HEK293T (cell line): ENCODE measurements around the gene MMP14.

Source experiments
- CTCF ChIA-PET: fragments of 350-600 bp; formaldehyde crosslinking; extraction: SDS; loops from one replicate; lab custom pipeline; 2021; ENCODE audit warnings: antibody characterized with exemption, inconsistent platforms; lab: Yijun Ruan, JAX
- POLR2A ChIA-PET: fragments of 350-600 bp; formaldehyde crosslinking; extraction: SDS; loops from one replicate; lab custom pipeline; 2020; ENCODE audit warnings: antibody characterized with exemption, inconsistent platforms; lab: Yijun Ruan, JAX
- DNase-seq: peaks from one replicate; pipeline ENCODE4 v3.0.0; 2012; ENCODE audit warnings: mixed read lengths; ENCODE audit errors: extremely low spot score
- ARNT ChIP-seq: fragments of 450-650 bp; IDR thresholded peaks from 2 replicates; pipeline ENCODE4 v1.6.1; 2017; ENCODE audit warnings: mild to moderate bottlenecking
- BHLHE40 ChIP-seq: fragments of 450-650 bp; IDR thresholded peaks from 2 replicates; pipeline ENCODE4 v1.6.1; 2016; ENCODE audit warnings: mild to moderate bottlenecking, moderate library complexity, borderline replicate concordance
- CTBP1 ChIP-seq: fragments of 450-650 bp; IDR thresholded peaks from 2 replicates; pipeline ENCODE4 v1.6.1; 2016; ENCODE audit warnings: borderline replicate concordance
- ELF4 ChIP-seq: fragments of 450-650 bp; IDR thresholded peaks from 2 replicates; pipeline ENCODE4 v1.6.1; 2017; ENCODE audit warnings: antibody characterized with exemption
- FOXA1 ChIP-seq: fragments of 450-650 bp; IDR thresholded peaks from 2 replicates; pipeline ENCODE4 v1.6.1; 2016; ENCODE audit warnings: mild to moderate bottlenecking
- FOXK2 ChIP-seq: fragments of 450-650 bp; IDR thresholded peaks from 2 replicates; pipeline ENCODE4 v1.6.1; 2016; ENCODE audit warnings: mild to moderate bottlenecking
- FOXM1 ChIP-seq: fragments of 450-650 bp; IDR thresholded peaks from 2 replicates; pipeline ENCODE4 v1.6.1; 2017; ENCODE audit warnings: mild to moderate bottlenecking, borderline replicate concordance
- HDGF ChIP-seq: fragments of 450-650 bp; IDR thresholded peaks from 2 replicates; pipeline ENCODE4 v1.6.1; 2017; ENCODE audit warnings: antibody characterized with exemption, borderline replicate concordance
- L3MBTL2 ChIP-seq: fragments of 450-650 bp; conservative IDR thresholded peaks from 2 replicates; pipeline ENCODE4 v1.6.1; 2016; ENCODE audit warnings: mild to moderate bottlenecking
- LEF1 ChIP-seq: fragments of 450-650 bp; IDR thresholded peaks from 2 replicates; pipeline ENCODE4 v1.6.1; 2017; ENCODE audit warnings: mild to moderate bottlenecking, borderline replicate concordance
- NFRKB ChIP-seq: fragments of 450-650 bp; IDR thresholded peaks from 2 replicates; pipeline ENCODE4 v1.6.1; 2016; ENCODE audit warnings: mild to moderate bottlenecking, moderate library complexity
- SP1 ChIP-seq: fragments of 450-650 bp; IDR thresholded peaks from 2 replicates; pipeline ENCODE4 v1.6.1; 2017
- SUZ12 ChIP-seq: fragments of 450-650 bp; IDR thresholded peaks from 2 replicates; pipeline ENCODE4 v1.6.1; 2016; ENCODE audit warnings: mild to moderate bottlenecking
- TARDBP ChIP-seq: fragments of 450-650 bp; IDR thresholded peaks from 2 replicates; pipeline ENCODE4 v1.6.1; 2016
- ZNF384 ChIP-seq: fragments of 450-650 bp; IDR thresholded peaks from 2 replicates; pipeline ENCODE4 v1.6.1; 2016
- TF ChIP-seq, protein P1 (sequence below): fragments of 450-650 bp; IDR thresholded peaks from 2 replicates; pipeline ENCODE4 v1.6.1; 2016

MMP14 gene

DNA sequence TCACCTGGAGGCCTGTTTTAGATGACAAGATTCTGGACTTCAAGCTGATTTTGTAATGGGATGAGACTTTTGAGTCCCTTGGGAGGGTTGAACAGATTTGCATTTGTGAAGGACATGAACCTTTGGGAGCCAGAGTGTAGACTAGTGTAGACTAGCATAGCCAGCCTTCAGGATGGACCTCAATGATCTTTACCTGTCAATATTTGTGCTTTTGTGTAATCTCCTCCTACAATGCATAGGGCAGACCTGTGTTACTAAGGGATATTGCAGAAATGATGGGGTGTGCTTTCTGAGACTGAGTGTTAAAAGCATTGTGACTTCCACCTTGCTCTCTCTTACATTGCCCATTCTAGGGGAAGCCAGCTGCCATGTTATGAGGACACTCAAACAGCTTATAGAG, 25.3 kb downstream of the MMP14 start:
- no peak for DNase-seq
- TF ChIP-seq ARNT (no peak), LEF1 (no peak), FOXM1 (no peak), SP1 (no peak), NFRKB (no peak), ELF4 (no peak), FOXA1 (no peak), TARDBP (no peak), HDGF (no peak), CTBP1 (no peak), ZNF384 (no peak), FOXK2 (no peak), L3MBTL2 (no peak), SUZ12 (no peak), BHLHE40 (no peak)
- TF ChIP-seq, protein P1, sequence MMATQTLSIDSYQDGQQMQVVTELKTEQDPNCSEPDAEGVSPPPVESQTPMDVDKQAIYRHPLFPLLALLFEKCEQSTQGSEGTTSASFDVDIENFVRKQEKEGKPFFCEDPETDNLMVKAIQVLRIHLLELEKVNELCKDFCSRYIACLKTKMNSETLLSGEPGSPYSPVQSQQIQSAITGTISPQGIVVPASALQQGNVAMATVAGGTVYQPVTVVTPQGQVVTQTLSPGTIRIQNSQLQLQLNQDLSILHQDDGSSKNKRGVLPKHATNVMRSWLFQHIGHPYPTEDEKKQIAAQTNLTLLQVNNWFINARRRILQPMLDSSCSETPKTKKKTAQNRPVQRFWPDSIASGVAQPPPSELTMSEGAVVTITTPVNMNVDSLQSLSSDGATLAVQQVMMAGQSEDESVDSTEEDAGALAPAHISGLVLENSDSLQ = no peak
- ChIA-PET CTCF (interaction anchor here (0.9 to 3.1 kb wide), 3 partner anchors 8 to 11 kb away, joined by 3 to 14 read pairs (median 3); partner anchors contain the start of gene LRP10), POLR2A (interaction anchor here (1.4 kb wide), 1 partner anchor 10 kb away, joined by 4 read pairs; the partner anchor contains the start of gene LRP10)

DNA sequence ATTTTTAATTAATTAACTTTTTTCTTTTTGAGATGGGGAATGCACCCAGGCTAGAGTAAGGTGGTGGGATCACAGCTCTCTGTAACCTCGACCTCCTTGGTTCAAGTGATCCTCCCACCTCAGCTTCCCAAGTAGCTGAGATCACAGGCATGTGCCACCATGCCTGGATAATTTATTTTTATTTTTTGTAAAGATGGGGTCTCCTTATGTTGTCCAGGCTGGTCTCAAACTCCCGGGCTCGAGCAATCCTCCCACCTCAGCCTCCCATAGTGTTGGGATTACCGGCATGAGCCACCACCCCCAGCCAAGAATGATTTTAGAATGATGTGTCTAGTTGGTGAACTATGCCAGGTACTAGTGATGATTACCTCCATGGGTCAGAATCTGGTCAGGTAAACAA, 28.6 kb downstream of the MMP14 start:
- TF ChIP-seq BHLHE40 (no peak), HDGF (no peak), SP1 (no peak), TARDBP (no peak), FOXK2 (no peak), ZNF384 (no peak), LEF1 (no peak), FOXA1 (no peak), ELF4 (no peak), FOXM1 (no peak), SUZ12 (no peak), NFRKB (no peak), ARNT (no peak)
- TF ChIP-seq, protein P1 = no peak
- POLR2A ChIA-PET = interaction anchor here (1.5 kb wide), 1 partner anchor 54 kb away, joined by 5 read pairs; the partner anchor contains the start of gene RBM23
- CTCF ChIA-PET = interaction anchor here (1.6 kb wide), 1 partner anchor 11 kb away, joined by 6 read pairs; no protein-coding TSS in a partner anchor
- DNase-seq = no peak

DNA sequence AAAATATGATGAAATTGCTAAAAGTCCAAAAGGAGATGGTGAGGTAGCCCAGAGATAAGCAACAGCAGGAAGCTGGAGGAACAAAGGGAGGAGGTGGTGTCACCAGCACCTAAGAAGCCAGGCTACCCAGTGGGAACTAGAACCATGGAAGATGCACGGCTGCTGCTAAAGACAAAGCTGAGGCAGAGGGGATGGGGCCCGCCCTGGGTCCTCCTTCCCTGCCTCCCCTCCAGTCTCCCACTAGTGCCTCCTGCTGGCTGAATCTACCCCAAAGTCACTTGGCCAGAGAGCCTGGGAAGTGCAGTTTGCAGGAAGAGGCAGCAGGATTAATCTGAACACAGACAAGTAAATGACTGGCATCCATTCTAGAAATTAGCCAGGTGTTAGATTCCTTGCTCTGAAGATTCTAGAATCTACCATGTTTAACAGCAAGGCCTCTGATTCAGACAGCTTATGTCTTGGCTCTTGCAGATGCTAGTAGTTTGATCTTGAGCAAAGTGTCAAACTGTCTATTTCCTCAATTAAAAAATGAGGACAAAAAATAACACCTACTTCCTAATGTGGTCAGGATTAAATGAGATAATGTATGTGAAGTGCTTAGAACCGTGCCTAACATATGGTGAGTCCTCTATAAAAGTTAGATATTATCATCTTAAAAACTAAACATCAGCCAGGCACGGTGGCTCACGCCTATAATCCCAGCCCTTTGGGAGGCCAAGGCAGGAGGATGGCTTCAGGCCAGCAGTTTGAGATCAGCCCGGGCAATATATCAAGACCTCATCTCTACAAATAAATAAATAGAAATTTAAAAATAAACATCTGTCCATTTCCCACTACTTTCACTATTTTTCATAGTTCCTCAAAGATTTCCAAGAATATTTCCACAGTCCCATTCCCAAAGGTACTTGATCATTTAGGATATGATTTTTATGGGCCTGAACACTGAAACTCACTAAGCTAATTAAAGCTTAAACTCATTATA, 29.3 kb downstream of the MMP14 start:
- ChIA-PET CTCF (interaction anchor here (1.6 kb wide), 1 partner anchor 11 kb away, joined by 6 read pairs; no protein-coding TSS in a partner anchor), POLR2A (interaction anchor here (1.0 to 1.5 kb wide), 2 partner anchors 30 to 53 kb away, joined by 3 to 5 read pairs; partner anchors contain the start of gene RBM23)
- TF ChIP-seq NFRKB (no peak), FOXM1 (no peak), SP1 (no peak), ELF4 (no peak), FOXA1 (no peak), ZNF384 (no peak)
- peak; percentile 39 for DNase-seq

DNA sequence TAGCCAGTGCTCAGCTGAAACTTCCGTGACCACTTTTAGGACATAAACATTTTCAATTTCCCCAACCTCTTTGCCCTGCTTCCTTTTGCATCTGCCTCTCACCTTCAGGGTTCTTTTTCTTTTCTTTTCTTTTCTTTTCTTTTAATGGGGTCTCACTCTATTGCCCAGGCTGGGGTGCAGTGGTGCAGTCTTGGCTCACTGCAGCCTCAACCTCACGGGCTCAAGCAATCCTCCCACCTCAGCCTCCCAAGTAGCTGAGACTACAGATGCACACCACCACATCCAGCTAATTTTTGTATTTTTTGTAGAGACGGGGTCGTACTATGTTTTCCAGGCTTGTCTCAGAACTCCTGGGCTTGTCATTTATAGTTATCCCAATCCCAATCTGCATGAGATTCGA, 30.5 kb downstream of the MMP14 start:
- DNase-seq = no peak
- CTCF ChIA-PET = interaction anchor here (0.9 kb wide), 1 partner anchor 12 kb away, joined by 3 read pairs; no protein-coding TSS in a partner anchor
- no peak for TF ChIP-seq ZNF384
- no peak for TF ChIP-seq FOXA1
- no peak for TF ChIP-seq SP1
- no peak for TF ChIP-seq SUZ12
- TF ChIP-seq L3MBTL2 = no peak
- no peak for TF ChIP-seq BHLHE40
- no peak for TF ChIP-seq FOXK2
- no peak for TF ChIP-seq NFRKB
- POLR2A ChIA-PET = interaction anchor here (1.0 kb wide), 1 partner anchor 29 kb away, joined by 3 read pairs; no protein-coding TSS in a partner anchor

DNA sequence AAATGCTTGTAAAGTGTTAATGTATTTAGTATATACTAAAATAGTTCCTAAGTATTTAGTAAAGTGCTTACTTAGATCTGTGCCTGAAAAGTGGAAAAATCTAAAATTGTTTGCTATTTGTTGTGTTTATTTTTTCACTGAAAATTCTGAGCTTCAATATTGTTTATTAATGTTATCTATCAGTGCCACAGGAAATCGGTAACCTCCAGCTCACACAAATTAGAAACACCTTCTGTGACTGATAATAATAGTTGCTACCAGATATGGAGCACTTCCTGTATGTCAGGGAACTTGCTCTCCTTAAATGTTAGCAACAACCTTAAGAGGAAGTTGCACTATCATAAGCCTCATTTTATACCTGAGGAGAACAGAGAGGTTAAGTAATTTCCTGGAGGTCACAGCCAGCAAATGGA, 34.4 kb downstream of the MMP14 start:
- TF ChIP-seq FOXA1 (no peak), L3MBTL2 (no peak), ARNT (no peak)
- ChIA-PET POLR2A (interaction anchor here (0.6 to 4.3 kb wide), 11 partner anchors 11 to 188 kb away, joined by 3 to 37 read pairs (median 4); partner anchors contain the start of gene HAUS4), CTCF (interaction anchor here (1.2 to 3.6 kb wide), 6 partner anchors 9 to 59 kb away, joined by 3 to 30 read pairs (median 8); partner anchors contain the start of gene REM2)
- no peak for DNase-seq
